HepG2 (cell line): ENCODE results near the gene ZNF530. TPM values are rescaled to one million over a fixed set of nuclear protein-coding genes. Genes with fewer than 3 reads are reported as not detected.

Experiments used
- ATAD3A ChIP-seq: sonication (generic); formaldehyde crosslinking; IDR thresholded peaks from 2 replicates; pipeline ENCODE4 v1.4.0; 2020; ENCODE audit warnings: missing genetic modification reagents
- BATF2 ChIP-seq: sonication (generic); formaldehyde crosslinking; IDR thresholded peaks from 2 replicates; pipeline ENCODE4 v1.8.0; 2022; ENCODE audit warnings: mild to moderate bottlenecking, missing genetic modification reagents, moderate library complexity
- EHMT2 ChIP-seq: fragments of 200-600 bp; sonication (generic); IDR thresholded peaks from 2 replicates; pipeline ENCODE4 v1.7.0; 2017; ENCODE audit warnings: antibody characterized with exemption, low read depth, low read length, borderline replicate concordance
- HIC2 ChIP-seq: sonication (generic); formaldehyde crosslinking; IDR thresholded peaks from 2 replicates; pipeline ENCODE4 v1.9.0; 2022; ENCODE audit warnings: low read depth, missing genetic modification reagents
- HMGXB3 ChIP-seq: sonication (generic); formaldehyde crosslinking; IDR thresholded peaks from 2 replicates; pipeline ENCODE4 v1.4.0; 2020; ENCODE audit warnings: missing genetic modification reagents, borderline replicate concordance
- PHF8 ChIP-seq: sonication (generic); formaldehyde crosslinking; IDR thresholded peaks from 2 replicates; pipeline ENCODE4 v1.5.0; 2020; ENCODE audit warnings: missing genetic modification reagents
- SYNCRIP ChIP-seq: fragments of 200-400 bp; formaldehyde crosslinking; IDR thresholded peaks from 2 replicates; pipeline ENCODE4 v1.6.1; 2018; ENCODE audit warnings: mild to moderate bottlenecking, low read depth, low read length; ENCODE audit not compliant: insufficient read depth
- ZBTB39 ChIP-seq: sonication (generic); formaldehyde crosslinking; IDR thresholded peaks from 2 replicates; pipeline ENCODE4 v1.5.0; 2020; ENCODE audit warnings: missing genetic modification reagents
- ZC3H4 ChIP-seq: sonication (generic); formaldehyde crosslinking; IDR thresholded peaks from 2 replicates; pipeline ENCODE4 v1.4.0; 2020; ENCODE audit warnings: missing genetic modification reagents, borderline replicate concordance
- ZNF770 ChIP-seq: sonication (generic); formaldehyde crosslinking; IDR thresholded peaks from 2 replicates; pipeline ENCODE4 v1.5.0; 2020; ENCODE audit warnings: mild to moderate bottlenecking, missing genetic modification reagents
- polyA plus RNA-seq, 8 experiments: library from polyadenylated mRNA; depleted of rRNA in 3 of 8; stranded (reverse) in 7 of 8; unstranded in 1 of 8; fragments of >200 nt; fragmentation: Illumina TruSeq in 4 of 8; extraction: Trizol in 4 of 8; gene quantifications; 2 replicates each; pipeline versions ENCODE4 v1.2.1 to v1.2.3, GENCODE V29; 2011 to 2016; ENCODE audit warnings: low read depth in 4 of 8, missing spikeins in 1 of 8, mixed read lengths in 1 of 8; ENCODE audit not compliant: insufficient read depth in 1 of 8
- total RNA-seq, 5 experiments: library from RNA; depleted of rRNA; stranded (reverse); fragments of >200 nt; fragmentation: Illumina TruSeq; extraction: Trizol; gene quantifications; 2 replicates each; pipeline ENCODE4 v1.2.3, GENCODE V29; 2016; ENCODE audit warnings: low read depth in 1 of 5

Gene ZNF530
- total and polyA plus RNA-seq, 2 of the 13 experiments (the other 11 are each of a cell fraction or from before 2014, with no cell fraction given): 1.1 to 7.8 TPM

GRCh38 chr19:57559404-57560025 lies 40.2 kb upstream of the ZNF530 start, which contains the start of gene ZNF550 (continued):
- TF ChIP-seq HMGXB3: peak; percentile 57
- no peak for TF ChIP-seq ZBTB39 (CRISPR knock-in tag)
- TF ChIP-seq ATAD3A (CRISPR knock-in tag): no peak
- TF ChIP-seq ZNF770 (CRISPR knock-in tag): no peak; the same call in none of the 2 replicates
- TF ChIP-seq BATF2: no peak
- TF ChIP-seq PHF8 (CRISPR knock-in tag): peak; percentile 86
- no peak for TF ChIP-seq ZC3H4 (CRISPR knock-in tag)
- no peak for TF ChIP-seq EHMT2
- no peak for TF ChIP-seq SYNCRIP
- TF ChIP-seq HIC2 (CRISPR knock-in tag): no peak
